H9 (cell line): ENCODE results near the gene UQCRC1. TPM values are rescaled to one million over a fixed set of nuclear protein-coding genes. Genes with fewer than 3 reads are reported as not detected.

Experiments used
- DNase-seq: peaks from one replicate; pipeline ENCODE4 v3.0.0-alpha.2; 2017
- H2AFZ ChIP-seq: one replicate; pipeline ENCODE4 v1.6.1; 2013; ENCODE audit warnings: mild to moderate bottlenecking, low read length, control low read depth, moderate library complexity
- H2AK5ac ChIP-seq: 2 replicates; pipeline ENCODE4 v1.6.1; 2013; ENCODE audit warnings: low read length, control low read depth, mixed read lengths; ENCODE audit not compliant: insufficient read length
- H2BK120ac ChIP-seq: one replicate; pipeline ENCODE4 v1.6.1; 2013; ENCODE audit warnings: low read depth, mild to moderate bottlenecking, low read length, control low read depth, inconsistent platforms; ENCODE audit not compliant: poor library complexity, severe bottlenecking
- H2BK12ac ChIP-seq: 2 replicates; pipeline ENCODE4 v1.6.1; 2013; ENCODE audit warnings: low read length, control low read depth, mixed read lengths, low read depth; ENCODE audit not compliant: insufficient read length
- H2BK15ac ChIP-seq: 2 replicates; pipeline ENCODE4 v1.6.1; 2013; ENCODE audit warnings: low read depth, low read length, control low read depth
- H2BK20ac ChIP-seq: one replicate; pipeline ENCODE4 v1.6.1; 2013; ENCODE audit warnings: low read depth, mild to moderate bottlenecking, low read length, control low read depth, inconsistent platforms; ENCODE audit not compliant: poor library complexity, severe bottlenecking
- H2BK5ac ChIP-seq: 2 replicates; pipeline ENCODE4 v1.6.1; 2013; ENCODE audit warnings: low read length, control low read depth, mixed read lengths; ENCODE audit not compliant: insufficient read length
- H3K14ac ChIP-seq: 2 replicates; pipeline ENCODE4 v1.6.1; 2013; ENCODE audit warnings: low read length, control low read depth; ENCODE audit not compliant: insufficient read depth
- H3K18ac ChIP-seq: 2 replicates; pipeline ENCODE4 v1.6.1; 2013; ENCODE audit warnings: low read depth, mild to moderate bottlenecking, mixed read lengths, low read length, control low read depth; ENCODE audit not compliant: insufficient read length
- H3K23ac ChIP-seq: 2 replicates; pipeline ENCODE4 v1.6.1; 2013; ENCODE audit warnings: low read length, control low read depth, mixed read lengths, low read depth; ENCODE audit not compliant: insufficient read length
- H3K23me2 ChIP-seq: 2 replicates; pipeline ENCODE4 v1.6.1; 2013; ENCODE audit warnings: low read depth, mild to moderate bottlenecking, mixed read lengths, low read length, control low read depth; ENCODE audit not compliant: insufficient read length, poor library complexity, severe bottlenecking
- H3K27ac ChIP-seq: 2 replicates; pipeline ENCODE4 v1.5.1; 2013; ENCODE audit warnings: low read length, control low read depth, mixed read lengths, low read depth; ENCODE audit not compliant: insufficient read length
- H3K27me3 ChIP-seq: 2 replicates; pipeline ENCODE4 v1.6.1; 2013; ENCODE audit warnings: low read length, control low read depth, inconsistent platforms; ENCODE audit not compliant: insufficient read depth
- H3K4ac ChIP-seq: 2 replicates; pipeline ENCODE4 v1.6.1; 2013; ENCODE audit warnings: low read depth, mild to moderate bottlenecking, control low read depth, inconsistent platforms, low read length, moderate library complexity
- H3K4me1 ChIP-seq: 2 replicates; pipeline ENCODE4 v1.6.1; 2013; ENCODE audit warnings: low read length, control low read depth, inconsistent platforms; ENCODE audit not compliant: insufficient read depth
- H3K4me2 ChIP-seq: 2 replicates; pipeline ENCODE4 v1.6.1; 2013; ENCODE audit warnings: low read length, control low read depth, mixed read lengths; ENCODE audit not compliant: insufficient read length, insufficient read depth
- H3K56ac ChIP-seq: 2 replicates; pipeline ENCODE4 v1.6.1; 2013; ENCODE audit warnings: low read depth, mild to moderate bottlenecking, mixed read lengths, low read length, control low read depth; ENCODE audit not compliant: insufficient read length
- H3K79me1 ChIP-seq: 2 replicates; pipeline ENCODE4 v1.6.1; 2013; ENCODE audit warnings: low read depth, mild to moderate bottlenecking, moderate library complexity, low read length, control low read depth, inconsistent platforms; ENCODE audit not compliant: insufficient read depth, poor library complexity, severe bottlenecking
- H3K79me2 ChIP-seq: 2 replicates; pipeline ENCODE4 v1.6.1; 2013; ENCODE audit warnings: low read length, control low read depth, inconsistent platforms; ENCODE audit not compliant: insufficient read depth
- H3K9ac ChIP-seq: 2 replicates; pipeline ENCODE4 v1.6.1; 2013; ENCODE audit warnings: low read length, control low read depth, mixed read lengths; ENCODE audit not compliant: insufficient read length; ENCODE audit errors: extremely low read depth
- H3K9me3 ChIP-seq: one replicate; pipeline ENCODE4 v1.6.1; 2013; ENCODE audit warnings: low read depth, low read length, inconsistent platforms; ENCODE audit not compliant: control insufficient read depth
- H3T11ph ChIP-seq: one replicate; pipeline ENCODE4 v1.6.1; 2013; ENCODE audit warnings: mild to moderate bottlenecking, low read length, control low read depth, inconsistent platforms
- H4K20me1 ChIP-seq: one replicate; pipeline ENCODE4 v1.6.1; 2013; ENCODE audit not compliant: control insufficient read depth, insufficient read length, insufficient read depth
- H4K5ac ChIP-seq: 2 replicates; pipeline ENCODE4 v1.6.1; 2013; ENCODE audit warnings: low read depth, mild to moderate bottlenecking, mixed read lengths, low read length, control low read depth; ENCODE audit not compliant: insufficient read length
- H4K8ac ChIP-seq: replicated peaks from 2 replicates; pipeline ENCODE4 v1.6.1; 2013; ENCODE audit warnings: low read length, control low read depth, mixed read lengths, low read depth; ENCODE audit not compliant: insufficient read length
- H4K91ac ChIP-seq: 2 replicates; pipeline ENCODE4 v1.6.1; 2013; ENCODE audit warnings: low read depth, mild to moderate bottlenecking, moderate library complexity, mixed read lengths, low read length, control low read depth; ENCODE audit not compliant: insufficient read length
- H3K27ac Mint-ChIP-seq, 3 experiments: 2 replicates in 2 of 3; 3 replicates in 1 of 3; pipeline ENCODE4 v1.8.0; 2020 to 2021; ENCODE audit warnings: mixed read lengths in 3 of 3, mild to moderate bottlenecking in 1 of 3, moderate library complexity in 1 of 3
- H3K27me3 Mint-ChIP-seq: 2 replicates; pipeline ENCODE4 v1.8.0; 2021; ENCODE audit warnings: low read depth, mild to moderate bottlenecking, moderate library complexity, mixed read lengths
- H3K36me3 Mint-ChIP-seq, 3 experiments: 2 replicates in 2 of 3; 3 replicates in 1 of 3; pipeline ENCODE4 v1.8.0; 2020 to 2021; ENCODE audit warnings: low read depth in 3 of 3, mixed read lengths in 3 of 3; ENCODE audit not compliant: insufficient read depth in 1 of 3
- H3K4me1 Mint-ChIP-seq, 2 experiments: 2 replicates each; pipeline ENCODE4 v1.8.0; 2020; ENCODE audit warnings: mixed read lengths in 2 of 2
- H3K4me3 Mint-ChIP-seq, 2 experiments: 2 replicates in 1 of 2; 3 replicates in 1 of 2; pipeline ENCODE4 v1.8.0; 2020 to 2021; ENCODE audit warnings: mild to moderate bottlenecking in 2 of 2, mixed read lengths in 2 of 2, moderate library complexity in 1 of 2
- H3K9me3 Mint-ChIP-seq, 2 experiments: 2 replicates in 1 of 2; 3 replicates in 1 of 2; pipeline ENCODE4 v1.8.0; 2020; ENCODE audit warnings: mild to moderate bottlenecking in 2 of 2, mixed read lengths in 2 of 2, moderate library complexity in 1 of 2
- WGBS: extraction: QIAGEN DNeasy Blood & Tissue Kit; methylation state at CpG from one replicate; pipeline ENCODE4 v1.1.7; 2013; ENCODE audit warnings: missing lambda C conversion rate, low lambda C conversion rate, mixed read lengths; ENCODE audit not compliant: insufficient read length; ENCODE audit errors: extremely low coverage; 5-methylcytosine and 5-hydroxymethylcytosine counted together
- total RNA-seq: library from RNA; stranded (reverse); gene quantifications from 2 replicates; pipeline ENCODE4 v1.2.1, GENCODE V29; 2021
- TF ChIP-seq, protein P1 (sequence below): fragments of 200-600 bp; sonication (generic); conservative IDR thresholded peaks from 3 replicates; pipeline ENCODE4 v1.8.0; 2021; ENCODE audit warnings: antibody characterized with exemption, mild to moderate bottlenecking

Gene UQCRC1
- total RNA-seq, 1 experiment from 2014 or later = 285 TPM

DNA sequence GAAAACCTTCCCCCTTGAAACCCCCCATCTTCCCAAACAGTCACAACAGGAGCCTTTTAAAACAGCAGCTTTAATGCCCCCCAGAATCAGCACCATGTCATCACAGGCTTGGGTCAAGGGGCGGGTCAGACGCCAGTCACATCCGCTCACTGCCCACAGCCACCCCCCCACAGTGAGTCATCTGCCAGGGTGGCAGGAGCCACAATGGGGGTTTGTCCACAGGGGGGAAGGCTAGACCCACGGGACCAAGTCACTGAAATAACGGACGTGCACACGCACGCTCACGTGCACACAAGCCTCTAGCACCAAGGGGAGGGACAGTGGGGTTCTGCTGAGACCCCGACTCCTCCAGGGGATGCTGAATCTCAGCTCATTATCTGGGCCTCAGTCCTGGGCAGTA is 45.4 kb downstream of the UQCRC1 start:
- Histone ChIP-seq H2BK12ac (no peak overlapping the region), H3K79me1 (no peaks in the 10 kb centered on the region), H3K9me3 (no peaks in the 10 kb centered on the region), H3K4me2 (no peak overlapping the region), H2BK5ac (no peak overlapping the region), H3K27ac (no peak overlapping the region), H4K8ac (no peak overlapping the region), H3T11ph (no peak overlapping the region), H4K5ac (no peak overlapping the region), H2BK120ac (no peak overlapping the region), H2AK5ac (no peak overlapping the region), H4K91ac (no peak overlapping the region), H3K56ac (no peak overlapping the region), H3K4me1 (peaks cover 6% of the 10 kb centered on the region; the same call in 1 of the 2 replicates), H3K23ac (no peak overlapping the region), H2BK15ac (no peak overlapping the region), H2BK20ac (no peak overlapping the region), H3K27me3 (no peaks in the 10 kb centered on the region), H3K23me2 (no peaks in the 10 kb centered on the region), H2AFZ (no peak overlapping the region), H3K18ac (no peak overlapping the region), H3K9ac (no peak overlapping the region), H4K20me1 (no peaks in the 10 kb centered on the region), H3K4ac (no peak overlapping the region), H3K14ac (no peak overlapping the region), H3K79me2 (no peaks in the 10 kb centered on the region)
- DNase-seq = no peak
- H3K9me3 Mint-ChIP-seq = no peaks in the 10 kb centered on the region; a peak in 1 of 5 replicates
- no peak overlapping the region; a peak in 1 of 5 replicates for H3K4me3 Mint-ChIP-seq
- H3K36me3 Mint-ChIP-seq = peaks cover 0 to 13% (median 0%) of the 10 kb centered on the region in 3 experiments; a peak in 3 of 7 replicates
- TF ChIP-seq, protein P1, sequence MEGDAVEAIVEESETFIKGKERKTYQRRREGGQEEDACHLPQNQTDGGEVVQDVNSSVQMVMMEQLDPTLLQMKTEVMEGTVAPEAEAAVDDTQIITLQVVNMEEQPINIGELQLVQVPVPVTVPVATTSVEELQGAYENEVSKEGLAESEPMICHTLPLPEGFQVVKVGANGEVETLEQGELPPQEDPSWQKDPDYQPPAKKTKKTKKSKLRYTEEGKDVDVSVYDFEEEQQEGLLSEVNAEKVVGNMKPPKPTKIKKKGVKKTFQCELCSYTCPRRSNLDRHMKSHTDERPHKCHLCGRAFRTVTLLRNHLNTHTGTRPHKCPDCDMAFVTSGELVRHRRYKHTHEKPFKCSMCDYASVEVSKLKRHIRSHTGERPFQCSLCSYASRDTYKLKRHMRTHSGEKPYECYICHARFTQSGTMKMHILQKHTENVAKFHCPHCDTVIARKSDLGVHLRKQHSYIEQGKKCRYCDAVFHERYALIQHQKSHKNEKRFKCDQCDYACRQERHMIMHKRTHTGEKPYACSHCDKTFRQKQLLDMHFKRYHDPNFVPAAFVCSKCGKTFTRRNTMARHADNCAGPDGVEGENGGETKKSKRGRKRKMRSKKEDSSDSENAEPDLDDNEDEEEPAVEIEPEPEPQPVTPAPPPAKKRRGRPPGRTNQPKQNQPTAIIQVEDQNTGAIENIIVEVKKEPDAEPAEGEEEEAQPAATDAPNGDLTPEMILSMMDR = no peak
- H3K27me3 Mint-ChIP-seq = peaks cover 2% of the 10 kb centered on the region; the same call in 1 of the 2 replicates
- H3K27ac Mint-ChIP-seq = peak overlapping the region in 2 of 3 experiments; percentile 68 to 76; a peak in 4 of 7 replicates
- no CpG with 5 or more reads among the region's 10 CpGs for WGBS
- peaks cover 33 to 42% of the 10 kb centered on the region in 2 experiments for H3K4me1 Mint-ChIP-seq
